ENCODE data around the gene ZNF628.
A peak's percentile ranks its signal among the peaks of the same experiment; 100 is the strongest.

The ZNF628 gene

DNA sequence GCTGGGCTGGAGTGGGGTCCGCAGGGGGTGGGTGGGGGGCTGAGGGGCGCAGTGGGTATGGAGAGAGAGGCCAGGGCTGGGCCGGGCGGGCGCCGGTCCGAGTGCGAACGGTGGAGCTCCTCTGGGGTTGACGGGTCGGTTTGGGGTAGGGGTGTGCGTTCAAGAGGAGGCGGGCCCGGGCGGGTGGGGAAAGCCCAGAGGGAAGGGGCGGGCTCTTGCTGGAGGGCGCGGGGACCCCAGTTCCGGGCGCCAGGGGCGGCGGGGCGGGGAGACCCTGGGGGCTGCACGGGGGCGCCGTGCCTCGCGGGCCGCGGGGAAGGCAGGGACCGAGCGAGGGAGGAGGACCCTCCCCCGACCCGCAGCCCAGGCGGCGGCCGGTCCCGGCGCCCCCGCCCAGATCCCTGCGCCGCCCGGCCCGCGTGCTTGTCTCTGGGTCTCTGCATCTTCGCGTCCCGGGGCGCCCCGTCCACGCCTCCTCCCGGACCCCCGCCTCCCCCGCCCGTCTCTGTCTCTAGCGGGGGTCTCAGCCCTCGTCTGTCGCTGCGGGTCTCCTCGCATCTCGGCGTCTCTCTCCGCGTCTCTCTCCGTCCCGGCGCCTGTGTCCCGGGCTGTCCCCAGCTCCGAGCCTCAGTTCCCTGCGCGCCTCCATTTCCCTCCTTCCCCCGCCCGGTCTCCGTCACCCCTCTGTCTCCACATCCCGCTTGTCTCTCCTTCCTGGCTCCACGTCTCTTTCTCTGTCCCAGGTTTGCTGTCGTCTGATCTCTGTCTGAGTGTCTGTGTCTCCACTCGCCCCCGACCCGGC lies 25.1 kb upstream of the ZNF628 start:
- no peak overlapping the region for H3K27ac ChIP-seq (ENCODE audit: low read depth, low read length, severe bottlenecking)
- 1 to 2% methylated on average over 25 to 68 of the region's 80 CpGs for WGBS, 2 experiments (ENCODE audit: insufficient coverage in 2 of 2)

DNA sequence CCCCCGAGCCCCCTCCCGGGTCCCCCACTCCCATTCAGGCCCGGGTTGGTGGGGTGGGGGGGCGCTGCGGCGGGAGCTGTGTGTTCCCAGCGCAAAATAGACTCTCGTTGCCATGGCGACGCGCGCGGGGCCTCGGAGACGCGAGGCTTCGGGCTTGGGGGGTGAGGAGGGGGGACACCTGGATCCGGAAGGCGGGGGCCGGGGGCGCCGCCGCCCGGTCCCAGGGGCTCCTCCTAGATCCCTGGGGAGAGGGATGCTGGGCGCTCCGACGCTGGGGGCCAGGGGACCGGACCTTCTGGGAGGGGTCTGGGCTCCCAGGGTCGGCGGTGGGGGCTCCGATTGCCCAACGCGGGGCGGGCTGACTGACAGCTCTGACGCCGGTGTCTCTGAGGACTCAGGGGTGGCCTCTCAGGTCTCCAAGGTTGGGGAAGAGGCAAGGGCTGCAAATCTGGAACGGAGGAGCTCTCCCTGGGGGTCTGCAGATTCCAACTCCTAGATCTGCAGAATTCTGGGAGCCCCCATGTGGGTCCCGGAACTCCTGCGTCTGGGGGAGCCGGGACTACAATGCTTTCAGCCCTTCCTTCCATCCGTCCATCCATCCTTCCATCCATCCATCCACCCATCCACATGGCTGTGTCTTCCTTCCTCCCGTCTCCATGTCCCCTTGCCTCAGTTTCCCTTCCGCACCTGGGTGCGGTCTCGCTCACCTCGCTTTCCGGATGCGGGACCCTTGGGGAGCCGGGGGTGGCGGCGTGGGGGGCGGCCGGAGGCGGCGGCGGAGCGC lies 24.3 kb upstream of the ZNF628 start:
- Histone ChIP-seq H3K4me3 (ENCODE audit: extremely low read depth, insufficient read depth, low read length, poor library complexity, severe bottlenecking) (peak overlapping the region; percentile 22), H3K9me3 (ENCODE audit: control insufficient read depth, low read length) (no peaks in the 10 kb centered on the region), H3K36me3 (ENCODE audit: control insufficient read depth, insufficient read depth, low read length) (peaks cover 3% of the 10 kb centered on the region), H3K4me1 (ENCODE audit: control insufficient read depth, insufficient read depth, low read length, poor library complexity, severe bottlenecking) (peaks cover 9% of the 10 kb centered on the region), H3K27ac (ENCODE audit: low read depth, low read length, severe bottlenecking) (no peak overlapping the region)
- 7 to 8% methylated on average over 31 of the region's 57 CpGs for whole genome bisulfite sequencing, 2 experiments (ENCODE audit: insufficient coverage in 2 of 2)

More for the DNA sequence above, 25.1 kb upstream of the ZNF628 start:
- H3K9me3 ChIP-seq (ENCODE audit: control insufficient read depth, low read length) = no peaks in the 10 kb centered on the region
- peaks cover 3% of the 10 kb centered on the region for H3K36me3 ChIP-seq (ENCODE audit: control insufficient read depth, insufficient read depth, low read length)
- H3K4me3 ChIP-seq (ENCODE audit: extremely low read depth, insufficient read depth, low read length, poor library complexity, severe bottlenecking) = peak overlapping the region; percentile 22
- H3K4me1 ChIP-seq (ENCODE audit: control insufficient read depth, insufficient read depth, low read length, poor library complexity, severe bottlenecking) = peaks cover 9% of the 10 kb centered on the region

DNA sequence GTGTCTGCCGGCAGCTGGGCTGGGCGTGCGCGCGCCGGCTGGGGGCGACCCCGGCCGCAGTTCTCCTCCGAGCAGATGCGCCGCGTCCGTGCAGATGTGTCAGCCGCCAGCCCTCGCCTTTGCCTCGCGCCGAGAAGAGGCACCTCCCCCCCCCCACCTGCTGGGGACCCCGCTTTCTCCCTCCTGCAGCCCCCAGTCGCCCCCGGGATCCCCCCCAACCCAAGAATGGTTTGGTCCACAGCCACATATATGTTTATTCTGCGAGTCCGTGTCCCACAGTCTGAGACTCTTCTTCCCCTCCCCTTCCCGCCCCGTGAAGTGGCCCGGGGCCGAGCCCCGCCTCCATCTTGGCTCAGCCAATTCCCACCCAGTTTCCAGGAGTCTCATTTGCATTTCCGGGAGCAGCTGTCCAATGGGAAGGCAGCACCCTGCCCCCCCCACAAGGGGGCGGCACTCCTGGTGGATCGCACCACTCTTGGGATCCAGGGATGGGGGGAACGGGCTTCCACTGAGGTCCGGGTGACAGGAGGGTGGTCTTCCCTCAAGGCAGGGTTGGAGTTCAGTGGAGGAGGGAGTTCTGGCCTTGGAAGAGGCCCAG lies 23.6 kb upstream of the ZNF628 start:
- WGBS, 2 experiments (ENCODE audit: insufficient coverage in 2 of 2) = 10 to 19% methylated on average over 7 to 13 of the region's 34 CpGs
- peak overlapping the region; percentile 5 for H3K4me3 ChIP-seq (ENCODE audit: extremely low read depth, insufficient read depth, low read length, poor library complexity, severe bottlenecking)

DNA sequence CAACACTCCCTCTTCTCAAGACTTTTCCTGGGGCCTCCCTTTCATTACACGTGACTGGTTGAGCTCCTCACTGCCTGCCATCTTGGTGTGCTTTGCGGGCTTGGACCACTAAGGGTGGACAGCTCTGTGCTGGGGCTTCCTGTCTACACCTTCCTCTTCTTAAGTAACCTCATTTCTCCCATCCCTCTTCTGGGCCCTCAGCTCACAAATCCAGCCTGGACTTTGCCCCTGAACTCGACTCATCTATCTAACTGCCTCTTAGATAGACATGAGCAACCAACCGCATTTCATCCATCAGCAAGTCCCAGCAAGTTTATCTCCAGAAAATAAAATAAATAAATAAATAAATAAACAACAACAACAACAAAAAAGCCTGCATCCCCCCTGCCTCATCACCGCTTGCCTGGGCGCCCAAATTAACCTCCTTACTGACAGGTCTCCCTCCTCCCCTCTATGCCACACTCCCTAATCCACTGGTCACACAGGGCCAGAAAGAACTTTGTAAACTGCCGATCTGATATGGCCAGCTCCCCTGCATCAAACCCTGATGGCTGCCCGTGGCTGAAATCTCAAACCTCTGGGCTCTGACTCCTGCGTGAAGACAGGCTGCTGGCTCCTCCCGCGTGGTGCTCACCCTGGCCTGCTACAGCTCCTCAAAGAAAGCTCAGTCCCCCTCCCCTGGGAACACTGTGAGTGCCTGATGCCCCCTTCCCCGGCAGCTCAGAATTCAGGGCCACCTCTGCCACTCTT lies 22.7 kb upstream of the ZNF628 start:
- H3K36me3 ChIP-seq (ENCODE audit: control insufficient read depth, insufficient read depth, low read length) = peaks cover 3% of the 10 kb centered on the region
- peaks cover 9% of the 10 kb centered on the region for H3K4me1 ChIP-seq (ENCODE audit: control insufficient read depth, insufficient read depth, low read length, poor library complexity, severe bottlenecking)
- no peak overlapping the region for H3K4me3 ChIP-seq (ENCODE audit: extremely low read depth, insufficient read depth, low read length, poor library complexity, severe bottlenecking)
- H3K9me3 ChIP-seq (ENCODE audit: control insufficient read depth, low read length) = no peaks in the 10 kb centered on the region
- WGBS, 2 experiments (ENCODE audit: insufficient coverage in 2 of 2) = 94 to 95% methylated on average over 9 to 11 of the region's 12 CpGs
- no peak overlapping the region for H3K27ac ChIP-seq (ENCODE audit: low read depth, low read length, severe bottlenecking)

More for the DNA sequence above, 23.6 kb upstream of the ZNF628 start:
- peaks cover 3% of the 10 kb centered on the region for H3K36me3 ChIP-seq (ENCODE audit: control insufficient read depth, insufficient read depth, low read length)
- peaks cover 9% of the 10 kb centered on the region for H3K4me1 ChIP-seq (ENCODE audit: control insufficient read depth, insufficient read depth, low read length, poor library complexity, severe bottlenecking)
- H3K9me3 ChIP-seq (ENCODE audit: control insufficient read depth, low read length) = no peaks in the 10 kb centered on the region
- H3K27ac ChIP-seq (ENCODE audit: low read depth, low read length, severe bottlenecking) = no peak overlapping the region

DNA sequence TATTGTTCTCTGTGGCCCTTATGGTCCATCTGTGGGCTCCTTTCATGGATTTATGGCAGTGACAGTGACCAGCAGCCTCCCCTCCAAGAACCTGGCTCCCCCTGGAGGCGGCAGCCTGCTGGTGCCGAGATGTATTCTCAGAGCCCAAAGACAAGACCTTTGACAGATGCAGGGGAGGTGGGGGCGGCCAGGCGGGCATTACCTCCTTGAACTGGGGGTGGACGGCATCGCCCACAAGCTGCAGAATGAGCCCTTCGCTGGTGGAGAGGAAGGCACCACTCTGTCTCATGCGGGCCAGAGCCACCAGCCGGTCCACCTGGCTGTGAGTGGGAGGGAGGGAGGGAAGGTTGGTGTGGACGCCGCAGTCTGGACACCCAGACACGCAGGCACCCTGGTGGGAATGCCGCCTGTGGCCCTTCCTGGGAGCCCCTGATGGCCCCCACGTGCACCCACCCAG lies 21.6 kb upstream of the ZNF628 start:
- Histone ChIP-seq H3K9me3 (ENCODE audit: control insufficient read depth, low read length) (no peaks in the 10 kb centered on the region), H3K4me3 (ENCODE audit: extremely low read depth, insufficient read depth, low read length, poor library complexity, severe bottlenecking) (no peak overlapping the region), H3K36me3 (ENCODE audit: control insufficient read depth, insufficient read depth, low read length) (peaks cover 3% of the 10 kb centered on the region), H3K27ac (ENCODE audit: low read depth, low read length, severe bottlenecking) (no peak overlapping the region), H3K4me1 (ENCODE audit: control insufficient read depth, insufficient read depth, low read length, poor library complexity, severe bottlenecking) (peaks cover 9% of the 10 kb centered on the region)
- WGBS, 2 experiments (ENCODE audit: insufficient coverage in 2 of 2) = 58 to 67% methylated on average over 11 to 12 of the region's 14 CpGs

DNA sequence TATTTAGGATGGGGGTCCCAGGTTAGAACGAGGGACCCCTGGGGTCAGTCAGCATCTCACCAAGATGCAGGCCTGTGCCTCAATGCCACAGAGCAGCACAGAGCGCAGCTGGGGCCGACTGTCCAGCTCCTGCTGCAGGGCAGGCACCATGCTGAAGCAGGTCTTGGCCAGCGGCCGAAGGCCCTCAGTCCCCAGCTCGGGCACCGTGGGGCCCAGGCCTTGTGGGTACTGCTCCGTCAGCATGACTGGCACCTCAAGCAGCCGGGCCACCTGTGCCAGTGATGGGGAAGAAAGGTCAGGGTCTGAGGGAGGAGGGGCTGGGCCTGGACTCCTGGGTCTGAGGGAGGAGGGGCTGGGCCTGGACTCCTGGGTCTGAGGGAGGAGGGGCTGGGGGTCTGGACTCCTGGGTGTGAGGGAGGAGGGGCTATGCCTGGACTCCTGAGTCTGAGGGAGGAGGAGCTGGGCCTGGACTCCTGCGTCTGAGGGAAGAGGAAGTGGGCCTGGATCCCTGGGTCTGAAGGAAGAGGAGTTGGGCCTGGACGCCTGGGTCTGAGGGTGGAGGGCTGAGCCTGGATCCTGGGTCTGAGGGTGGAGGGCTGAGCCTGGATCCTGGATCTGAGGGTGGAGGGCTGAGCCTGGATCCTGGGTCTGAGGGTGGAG lies 20.7 kb upstream of the ZNF628 start:
- H3K27ac ChIP-seq (ENCODE audit: low read depth, low read length, severe bottlenecking) = no peak overlapping the region
- H3K4me3 ChIP-seq (ENCODE audit: extremely low read depth, insufficient read depth, low read length, poor library complexity, severe bottlenecking) = no peak overlapping the region
- no peaks in the 10 kb centered on the region for H3K9me3 ChIP-seq (ENCODE audit: control insufficient read depth, low read length)
- H3K4me1 ChIP-seq (ENCODE audit: control insufficient read depth, insufficient read depth, low read length, poor library complexity, severe bottlenecking) = peaks cover 9% of the 10 kb centered on the region
- H3K36me3 ChIP-seq (ENCODE audit: control insufficient read depth, insufficient read depth, low read length) = peaks cover 3% of the 10 kb centered on the region
- 89 to 92% methylated on average over 10 to 11 of the region's 11 CpGs for WGBS, 2 experiments (ENCODE audit: insufficient coverage in 2 of 2)

DNA sequence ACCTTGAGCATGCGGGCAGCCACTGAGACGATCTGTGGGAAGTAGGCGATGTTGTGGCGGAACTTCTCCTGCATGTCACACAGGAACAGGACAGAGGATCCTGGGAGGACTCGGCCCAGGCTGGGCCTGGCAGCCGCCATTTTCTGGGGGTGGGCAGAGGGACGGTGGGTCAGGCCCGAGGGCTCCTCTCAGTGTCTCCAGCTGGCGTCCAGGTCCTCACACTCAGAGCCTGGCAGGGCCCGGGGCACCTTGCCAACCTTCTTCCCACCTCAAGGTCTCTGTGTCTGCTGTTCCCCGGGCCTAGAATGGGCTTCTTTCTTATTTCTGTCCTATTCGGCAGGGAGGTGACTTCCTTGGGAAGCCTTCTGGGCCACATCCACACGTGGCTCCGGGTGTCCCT lies 20.1 kb upstream of the ZNF628 start:
- Histone ChIP-seq H3K36me3 (ENCODE audit: control insufficient read depth, insufficient read depth, low read length) (peaks cover 3% of the 10 kb centered on the region), H3K4me1 (ENCODE audit: control insufficient read depth, insufficient read depth, low read length, poor library complexity, severe bottlenecking) (peaks cover 9% of the 10 kb centered on the region), H3K4me3 (ENCODE audit: extremely low read depth, insufficient read depth, low read length, poor library complexity, severe bottlenecking) (no peak overlapping the region), H3K9me3 (ENCODE audit: control insufficient read depth, low read length) (no peaks in the 10 kb centered on the region), H3K27ac (ENCODE audit: low read depth, low read length, severe bottlenecking) (no peak overlapping the region)
- 93 to 95% methylated on average over 14 of the region's 14 CpGs for WGBS, 2 experiments (ENCODE audit: insufficient coverage in 2 of 2)

DNA sequence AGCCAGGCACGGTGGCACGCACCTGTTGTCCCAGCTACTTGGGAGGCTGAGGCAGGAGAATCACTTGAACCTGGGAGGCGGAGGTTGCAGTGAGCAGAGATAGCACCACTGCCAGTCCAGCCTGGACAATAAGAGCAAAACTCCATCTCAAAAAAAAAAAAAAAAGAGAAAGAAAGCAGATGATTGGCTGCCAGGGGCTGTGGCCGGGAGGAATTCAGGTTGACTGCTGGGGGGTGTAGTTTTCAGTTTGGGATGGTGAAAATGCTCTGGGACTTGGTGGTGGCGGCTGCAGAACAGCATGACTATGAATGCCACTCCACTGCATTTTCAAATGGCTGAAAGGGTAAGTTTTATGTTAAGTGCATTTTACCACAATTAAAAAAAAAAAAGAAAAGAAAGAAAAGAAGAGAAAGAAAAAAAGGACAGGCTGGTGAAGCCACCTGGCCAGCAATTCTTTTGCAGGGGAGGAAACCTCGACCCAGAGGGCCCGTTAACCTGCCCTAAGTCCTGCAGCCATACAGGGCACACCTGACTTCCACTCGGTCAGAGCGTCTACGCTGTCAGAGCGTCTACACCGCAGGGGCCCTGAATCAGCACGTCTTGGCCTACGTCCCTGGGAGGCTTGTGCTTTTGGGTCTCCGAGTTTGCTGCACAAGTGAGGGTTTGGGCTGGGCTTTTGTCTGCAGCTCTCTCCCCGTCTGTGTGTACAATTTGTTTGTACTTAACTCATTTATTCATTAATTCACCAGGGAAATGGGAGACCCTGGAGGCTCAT lies 18.5 kb upstream of the ZNF628 start:
- Histone ChIP-seq H3K4me3 (ENCODE audit: extremely low read depth, insufficient read depth, low read length, poor library complexity, severe bottlenecking) (no peak overlapping the region), H3K27ac (ENCODE audit: low read depth, low read length, severe bottlenecking) (no peak overlapping the region), H3K4me1 (ENCODE audit: control insufficient read depth, insufficient read depth, low read length, poor library complexity, severe bottlenecking) (peaks cover 2% of the 10 kb centered on the region), H3K36me3 (ENCODE audit: control insufficient read depth, insufficient read depth, low read length) (peaks cover 3% of the 10 kb centered on the region), H3K9me3 (ENCODE audit: control insufficient read depth, low read length) (no peaks in the 10 kb centered on the region)
- WGBS, 2 experiments (ENCODE audit: insufficient coverage in 2 of 2) = 77 to 85% methylated on average over 5 to 11 of the region's 16 CpGs

DNA sequence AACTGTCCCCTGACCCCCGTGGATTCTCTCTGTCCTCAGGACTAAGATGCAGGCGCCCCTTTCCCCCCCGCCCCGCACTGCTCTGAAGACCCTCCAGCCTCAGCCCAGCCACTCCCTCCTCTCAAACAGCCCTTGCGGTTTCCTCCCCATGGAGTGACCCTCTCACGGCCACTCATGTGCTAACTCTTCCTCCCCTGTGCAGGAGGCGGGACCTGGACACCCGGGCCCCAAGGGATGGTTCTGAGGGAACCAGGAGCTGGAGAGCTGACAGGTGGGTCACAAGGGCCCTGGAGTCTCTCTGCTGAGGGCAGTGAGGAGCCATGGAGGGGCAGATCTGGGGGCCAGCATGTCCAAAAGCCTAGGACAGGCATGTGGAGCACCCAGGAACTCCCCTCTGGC lies 16.9 kb upstream of the ZNF628 start:
- no peaks in the 10 kb centered on the region for H3K9me3 ChIP-seq (ENCODE audit: control insufficient read depth, low read length)
- H3K4me1 ChIP-seq (ENCODE audit: control insufficient read depth, insufficient read depth, low read length, poor library complexity, severe bottlenecking) = peaks cover 2% of the 10 kb centered on the region
- no peak overlapping the region for H3K27ac ChIP-seq (ENCODE audit: low read depth, low read length, severe bottlenecking)
- no peak overlapping the region for H3K4me3 ChIP-seq (ENCODE audit: extremely low read depth, insufficient read depth, low read length, poor library complexity, severe bottlenecking)
- WGBS, 2 experiments (ENCODE audit: insufficient coverage in 2 of 2) = 88 to 90% methylated on average over 1 to 4 of the region's 8 CpGs
- H3K36me3 ChIP-seq (ENCODE audit: control insufficient read depth, insufficient read depth, low read length) = peaks cover 3% of the 10 kb centered on the region
